ENCODE data around the gene EIF3K. TPM values are rescaled to one million over a fixed set of nuclear protein-coding genes. Genes with fewer than 3 reads are reported as not detected.

The EIF3K gene
- total and polyA plus RNA-seq, 2 of the 8 experiments (the other 6 are each of a cell fraction or from before 2014, with no cell fraction given), result 329 to 937 TPM

DNA sequence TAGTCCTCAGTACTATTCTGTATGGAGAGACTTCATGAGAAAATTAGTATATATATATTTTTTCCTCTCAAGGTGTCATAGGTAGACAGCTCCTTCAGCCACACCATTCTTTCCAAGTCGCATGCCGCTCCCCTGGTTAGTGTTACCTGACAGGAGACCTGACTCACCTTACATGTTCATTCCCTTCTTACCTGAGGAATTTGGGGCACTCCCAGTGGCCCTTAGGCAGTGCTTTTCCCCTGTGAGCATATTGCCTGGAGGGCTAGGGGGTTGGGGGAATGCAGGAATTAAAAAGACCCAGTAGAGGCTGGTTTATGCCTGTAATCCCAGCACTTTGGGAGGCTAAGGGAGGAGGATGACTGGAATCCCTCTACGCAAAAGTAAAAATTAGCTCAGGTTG is 19.5 kb downstream of the EIF3K start (continued):
- TF ChIP-seq ATF3 (IDR thresholded peaks at IDR 0.05; ENCODE audit: insufficient read depth, low read depth, low read length) (no peak), CEBPB (IDR thresholded peaks at IDR 0.05; ENCODE audit: low read depth, low read length) (no peak), CHD2 (IDR thresholded peaks at IDR 0.05; ENCODE audit: low read length) (no peak)

Measured in H1 (cell line).